ENCODE results near the gene GPHA2.

Gene GPHA2

DNA sequence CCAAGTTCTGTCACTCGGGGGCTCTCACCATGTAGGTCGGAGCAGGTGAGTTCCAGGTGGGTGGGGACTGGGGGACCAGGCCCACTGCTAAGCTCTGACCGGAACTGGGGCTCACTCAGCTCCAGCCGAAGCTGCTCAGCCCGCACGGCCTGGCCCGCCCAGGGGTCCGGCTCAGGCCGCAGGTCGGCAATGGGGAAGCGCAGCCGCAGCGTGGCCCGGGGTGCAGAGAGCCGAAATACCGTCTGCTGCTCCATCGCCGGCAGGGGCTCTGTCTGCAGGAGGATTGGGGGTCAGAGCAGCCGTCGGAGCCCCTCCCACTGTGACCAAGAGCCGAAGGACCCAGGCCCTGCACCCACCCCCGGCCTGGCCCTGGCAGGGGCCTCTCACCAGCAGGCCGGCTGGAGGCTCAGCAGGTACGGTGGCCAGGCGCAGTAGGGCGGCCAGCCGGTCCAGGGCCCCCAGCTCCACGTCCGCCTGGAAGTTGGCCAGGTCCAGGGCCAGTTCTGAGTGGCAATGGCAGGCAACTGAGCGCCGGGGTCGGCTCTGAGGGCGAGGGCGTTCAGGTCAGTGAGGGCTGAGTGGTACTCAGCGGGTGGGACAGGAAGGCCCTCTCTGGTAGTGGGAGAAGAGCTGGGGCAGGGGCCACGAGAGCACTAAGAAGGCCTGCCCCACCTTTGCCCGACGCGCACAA lies 25.9 kb downstream of the GPHA2 start:
- DNase-seq, result no peak

DNA sequence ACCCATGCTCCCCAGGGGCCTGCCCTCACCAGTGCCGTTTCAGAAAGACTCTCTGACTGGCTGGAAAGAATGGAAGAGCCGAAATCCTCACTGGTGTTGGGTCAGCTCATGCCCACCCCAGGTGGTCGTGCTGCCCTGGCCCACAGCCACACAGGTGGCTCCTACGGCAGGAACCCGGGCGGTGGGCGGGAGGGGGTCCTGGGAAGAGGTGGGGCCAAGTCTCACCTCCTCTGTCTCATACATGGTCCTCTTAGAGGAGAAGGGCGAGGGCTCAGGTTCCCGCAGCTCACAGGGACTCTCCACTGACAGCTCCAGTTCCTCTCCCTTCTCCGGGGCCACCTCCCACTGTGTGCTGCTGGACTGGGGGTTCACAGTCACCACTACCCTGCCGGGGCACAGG lies 26.9 kb downstream of the GPHA2 start:
- no peak for DNase-seq

DNA sequence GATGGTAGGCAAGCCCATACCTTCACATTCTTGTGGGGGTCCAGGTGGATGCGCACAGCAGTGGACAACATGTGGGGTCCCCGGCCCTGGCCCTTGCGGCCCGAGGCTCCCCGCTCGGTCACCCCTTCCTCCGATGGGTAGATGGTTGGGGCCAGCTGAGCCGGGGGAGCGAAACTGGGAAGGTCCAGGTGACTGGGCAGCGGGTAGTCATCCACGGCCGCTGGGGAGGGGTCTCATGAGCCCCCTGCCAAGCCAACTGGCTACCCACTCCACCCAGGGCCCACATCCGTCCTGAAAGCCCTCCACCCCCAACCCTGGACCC lies 29.4 kb downstream of the GPHA2 start:
- no peak for DNase-seq

DNA sequence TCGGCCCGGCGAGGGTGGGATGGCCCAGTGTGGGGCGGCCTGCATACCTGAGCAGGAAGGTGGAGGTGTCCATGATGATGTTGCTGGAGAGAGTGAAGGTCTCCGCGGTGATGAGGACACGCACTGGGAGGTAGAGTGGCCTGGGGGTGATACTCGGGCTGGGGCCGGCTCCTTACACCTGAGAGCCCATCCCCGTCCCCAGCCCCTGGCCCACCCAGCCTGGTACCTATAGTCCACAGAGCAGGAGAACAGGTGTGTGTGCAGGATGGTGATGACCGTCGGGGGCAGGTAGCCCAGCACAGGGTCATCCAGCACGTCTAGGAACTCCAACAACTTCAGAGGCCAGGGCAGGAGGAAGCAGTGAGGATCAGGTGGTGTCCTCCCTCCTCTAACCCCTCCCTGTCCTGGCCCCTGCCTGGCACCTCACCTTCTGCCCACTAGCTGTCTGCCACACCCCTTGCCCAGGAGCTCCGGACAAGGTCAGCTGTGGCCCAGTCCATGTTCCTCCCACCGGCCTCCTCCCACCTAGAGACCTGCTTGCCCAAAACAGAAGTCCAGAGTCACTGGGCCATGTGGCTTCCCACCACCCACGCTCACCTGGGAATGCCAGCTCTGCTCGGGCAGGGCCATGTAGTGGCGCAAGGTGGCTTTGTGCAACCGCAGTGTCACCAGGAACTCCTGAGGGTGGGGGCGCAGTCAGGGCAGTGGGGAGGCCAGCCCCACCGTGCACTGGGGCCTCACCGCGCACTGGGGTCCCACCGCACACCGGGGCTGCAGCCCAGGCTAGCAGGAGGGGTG lies 30.0 kb downstream of the GPHA2 start:
- DNase-seq, result no peak

DNA sequence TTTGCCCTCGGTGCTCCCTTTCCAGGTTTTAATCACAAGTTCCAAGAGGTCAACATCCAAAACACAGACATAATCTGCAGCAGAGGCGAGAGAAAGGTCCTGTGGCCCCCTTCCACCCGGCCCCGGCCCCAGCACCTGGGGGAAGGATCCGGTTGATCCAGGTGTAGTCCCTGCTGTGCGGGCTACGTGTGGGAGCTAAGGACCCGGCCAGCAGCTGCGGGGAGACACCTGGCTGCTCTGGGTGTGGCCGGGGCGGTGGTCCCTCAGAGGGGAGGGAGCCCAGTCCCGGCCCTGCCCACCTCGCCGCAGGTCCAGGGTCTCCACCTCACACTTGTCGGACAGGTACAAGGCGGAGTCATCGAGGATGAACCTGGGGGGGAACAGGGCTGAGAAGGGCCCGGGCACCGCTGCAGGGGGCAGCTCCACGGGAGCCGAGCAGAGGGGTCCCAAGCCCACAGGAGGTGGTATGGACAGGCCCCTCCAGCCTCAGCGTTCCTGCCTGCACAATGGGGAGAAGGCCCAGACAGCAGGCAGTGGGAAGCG lies 32.3 kb downstream of the GPHA2 start:
- no peak for DNase-seq

DNA sequence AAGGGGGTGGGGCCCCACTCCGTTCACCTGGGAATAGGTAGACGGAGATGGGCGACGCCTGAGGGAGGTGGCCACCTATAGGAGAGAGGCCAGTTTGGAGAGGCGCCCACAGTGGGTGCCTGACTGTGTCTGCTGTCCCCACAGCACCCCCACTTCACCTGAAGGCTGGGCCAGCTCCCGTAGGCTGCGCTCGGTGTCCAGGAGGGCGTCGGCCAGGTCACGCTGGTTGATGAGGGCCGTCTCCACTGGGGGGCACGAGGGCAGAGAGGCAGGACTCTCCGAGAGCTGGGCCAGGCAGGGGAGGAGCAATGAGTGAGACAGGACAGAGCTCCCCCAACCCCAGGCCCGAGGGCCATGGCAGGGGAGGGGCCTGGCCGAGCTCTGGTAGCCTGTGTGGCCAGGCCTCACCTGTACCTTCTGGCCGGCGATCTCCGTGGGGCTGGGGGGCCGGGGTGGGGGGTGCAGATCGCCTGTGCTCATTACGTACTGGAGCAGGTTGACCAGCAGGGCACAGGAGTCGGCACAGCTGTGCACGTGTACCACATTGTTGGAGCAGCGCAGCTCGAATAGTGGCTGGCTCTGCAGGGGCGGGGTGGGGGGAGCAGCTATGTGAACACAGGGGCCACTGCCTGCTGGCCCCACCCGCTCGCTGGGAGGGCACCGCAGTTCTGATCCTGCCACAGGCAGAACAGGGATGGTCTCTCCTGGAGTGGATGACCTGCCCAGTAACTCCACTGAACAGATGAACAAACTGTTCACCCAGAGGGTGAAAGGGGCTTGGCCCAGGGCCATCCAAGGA lies 33.4 kb downstream of the GPHA2 start:
- no peak for DNase-seq

DNA sequence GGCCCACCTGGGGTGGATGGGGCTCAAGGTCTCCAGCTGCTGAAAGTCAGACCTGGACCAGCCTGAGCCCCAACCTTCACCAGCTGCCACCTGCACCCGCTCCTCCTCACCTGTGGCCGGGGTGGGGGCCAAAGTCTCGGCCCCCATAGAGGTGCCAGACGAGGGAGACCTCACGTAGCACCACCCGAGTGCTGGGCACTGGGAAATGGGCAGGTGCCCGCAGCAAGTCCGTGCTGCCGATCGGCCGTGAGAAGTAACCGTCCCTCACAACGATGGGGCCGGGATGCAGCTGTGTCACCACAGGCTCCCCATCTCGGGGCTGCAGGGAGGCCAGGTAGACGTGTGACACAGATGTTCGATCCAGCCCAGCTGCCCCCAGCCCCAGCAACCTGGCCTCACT lies 34.9 kb downstream of the GPHA2 start:
- no peak for DNase-seq

DNA sequence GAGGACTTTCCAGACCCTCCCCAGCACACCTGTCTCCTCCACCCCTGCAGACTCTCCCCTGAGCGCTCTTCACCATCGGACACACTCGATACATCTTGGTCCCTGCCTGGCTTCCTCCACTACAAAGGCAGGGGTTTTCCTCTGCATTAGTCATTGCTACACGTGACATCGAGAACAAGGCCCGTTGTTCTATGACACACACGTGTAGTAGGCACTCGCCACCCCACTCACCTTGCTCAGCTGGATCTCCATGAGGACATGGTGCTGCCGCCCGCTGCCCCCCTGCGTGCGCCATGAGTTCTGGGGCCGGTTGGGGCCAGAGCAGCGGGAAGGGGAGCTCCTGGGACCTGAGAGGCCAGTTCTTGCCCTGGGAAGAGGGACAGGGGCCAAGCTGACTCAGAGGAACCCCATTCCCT lies 35.4 kb downstream of the GPHA2 start:
- DNase-seq, result no peak

DNA sequence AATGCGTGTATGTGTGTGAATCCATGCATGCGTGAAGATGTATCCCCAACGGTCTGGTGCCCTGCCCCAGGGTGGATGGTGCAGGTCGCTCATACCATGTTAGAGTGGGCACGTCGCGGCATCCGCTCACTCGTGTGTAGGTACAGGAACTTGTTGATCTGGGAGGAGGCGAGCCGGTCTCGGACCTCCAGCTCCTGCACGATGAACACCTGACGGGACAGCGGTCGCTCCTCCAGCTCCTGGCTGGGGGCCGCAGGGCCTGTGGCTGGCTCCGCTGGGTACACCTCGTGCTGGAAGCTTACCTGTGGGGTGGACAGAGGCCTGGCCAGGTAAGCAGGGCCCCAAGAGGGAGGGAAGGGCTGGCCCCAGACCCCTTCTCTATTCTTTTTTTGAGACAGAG lies 37.2 kb downstream of the GPHA2 start:
- no peak for DNase-seq

DNA sequence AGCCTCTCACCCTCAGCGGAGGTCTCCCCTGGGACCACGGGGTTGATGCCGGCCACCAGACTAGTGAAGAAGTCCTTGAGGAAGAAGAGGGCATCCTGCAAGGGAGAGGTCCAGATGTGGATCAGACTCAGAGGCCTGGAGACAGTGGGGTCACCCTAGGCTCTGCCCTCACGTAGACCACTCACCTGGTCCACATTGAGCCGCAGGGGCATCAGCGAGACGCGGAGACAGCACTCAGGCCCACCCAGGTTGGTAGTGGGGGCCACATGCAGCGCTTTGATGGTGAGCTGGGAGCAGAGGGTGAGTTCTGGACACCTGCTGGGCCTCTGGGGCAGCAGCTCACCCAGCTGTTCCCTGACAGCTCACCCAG lies 37.6 kb downstream of the GPHA2 start:
- DNase-seq, result no peak

DNA sequence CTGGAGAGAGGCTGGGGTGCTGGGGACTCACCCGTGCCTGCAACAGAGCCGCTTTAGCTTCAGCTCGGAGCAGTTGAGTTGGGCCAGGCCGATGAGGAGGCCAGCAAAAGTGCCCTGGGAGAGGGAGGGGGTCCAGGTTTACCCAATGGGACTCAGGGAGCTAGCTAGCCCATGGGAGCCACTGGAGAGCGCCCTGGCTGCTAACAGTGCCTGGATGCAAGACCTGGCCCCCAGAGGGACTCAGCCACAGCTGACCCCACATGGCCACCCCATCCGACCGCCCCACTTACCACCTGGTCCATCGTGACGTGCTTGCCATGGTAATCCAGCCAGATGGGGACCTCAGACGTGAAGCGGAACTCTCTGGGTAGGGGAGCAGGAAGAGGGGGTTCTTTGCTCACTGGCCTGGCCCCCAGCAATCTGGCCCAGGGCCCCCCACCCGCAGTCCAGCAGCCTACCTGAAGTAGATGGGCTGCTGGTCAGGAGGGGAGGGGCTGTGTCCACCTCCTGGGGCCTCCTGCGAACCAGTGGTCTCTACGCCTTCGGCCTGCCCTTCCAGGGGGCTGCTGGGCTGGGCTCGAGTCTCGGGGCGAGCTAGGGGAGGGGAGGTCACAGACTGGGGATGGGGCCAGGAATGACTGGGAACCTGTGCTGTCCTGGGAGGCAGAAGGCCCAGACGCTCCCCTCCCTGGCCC lies 38.2 kb downstream of the GPHA2 start:
- DNase-seq, result no peak

DNA sequence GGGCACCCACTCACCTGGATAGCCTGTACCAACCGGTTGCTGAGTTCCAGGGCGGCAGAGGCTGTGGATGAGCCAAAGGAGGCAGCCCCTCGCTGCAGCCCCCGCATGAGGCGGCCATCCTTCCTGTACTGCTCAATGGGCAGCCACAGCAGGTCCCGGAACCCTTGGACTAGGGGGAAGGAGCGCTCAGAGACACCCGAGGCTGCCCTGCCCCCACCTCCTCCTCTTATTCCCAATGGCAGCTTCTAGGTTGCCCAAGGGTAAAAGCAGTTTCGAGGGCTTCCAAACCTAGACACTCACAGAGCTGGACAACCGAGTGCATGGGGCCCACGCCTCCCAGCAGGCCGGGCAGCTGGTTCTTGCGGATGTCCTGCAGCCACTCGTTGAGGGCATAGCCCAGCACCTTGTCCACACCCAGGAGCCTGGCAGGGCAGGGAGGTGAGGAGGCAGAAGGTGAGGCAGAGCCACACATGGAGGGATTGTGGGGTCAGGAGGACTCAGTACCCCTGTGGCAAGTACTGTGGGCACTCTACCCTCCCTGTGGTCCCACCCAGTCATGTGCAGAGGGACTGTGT lies 39.2 kb downstream of the GPHA2 start:
- no peak for DNase-seq

DNA sequence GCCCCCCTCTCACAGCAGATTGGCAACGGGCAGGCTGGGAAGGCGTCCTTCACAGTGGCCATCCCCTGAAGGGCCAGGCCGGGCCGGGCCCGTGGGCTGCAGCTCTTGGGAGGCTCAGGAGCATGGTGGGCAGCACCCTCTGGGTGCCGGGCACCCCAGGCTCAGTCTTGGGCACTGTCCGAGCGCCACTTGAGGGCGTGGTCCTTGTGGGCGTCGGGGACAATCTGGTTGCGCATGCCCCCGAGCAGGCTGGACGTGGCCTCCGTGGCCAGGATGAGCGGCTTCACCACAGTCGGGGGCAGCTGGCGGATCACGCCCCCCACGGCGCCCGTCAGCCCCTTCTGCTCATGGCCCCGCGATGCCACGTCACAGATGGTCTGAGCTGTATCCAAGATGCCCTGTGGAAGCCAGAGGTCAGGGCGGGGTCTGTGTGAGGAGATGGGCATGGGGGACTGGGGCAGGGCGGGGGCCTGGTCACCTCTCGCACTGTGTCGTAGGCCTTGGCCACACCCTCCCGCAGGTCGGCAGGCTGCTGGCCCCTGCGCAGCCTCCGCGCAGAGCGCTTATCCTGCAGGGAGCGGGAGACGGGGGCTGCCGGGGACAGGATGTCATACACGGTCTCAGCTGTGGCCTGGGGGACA lies 40.8 kb downstream of the GPHA2 start:
- no peak for DNase-seq

DNA sequence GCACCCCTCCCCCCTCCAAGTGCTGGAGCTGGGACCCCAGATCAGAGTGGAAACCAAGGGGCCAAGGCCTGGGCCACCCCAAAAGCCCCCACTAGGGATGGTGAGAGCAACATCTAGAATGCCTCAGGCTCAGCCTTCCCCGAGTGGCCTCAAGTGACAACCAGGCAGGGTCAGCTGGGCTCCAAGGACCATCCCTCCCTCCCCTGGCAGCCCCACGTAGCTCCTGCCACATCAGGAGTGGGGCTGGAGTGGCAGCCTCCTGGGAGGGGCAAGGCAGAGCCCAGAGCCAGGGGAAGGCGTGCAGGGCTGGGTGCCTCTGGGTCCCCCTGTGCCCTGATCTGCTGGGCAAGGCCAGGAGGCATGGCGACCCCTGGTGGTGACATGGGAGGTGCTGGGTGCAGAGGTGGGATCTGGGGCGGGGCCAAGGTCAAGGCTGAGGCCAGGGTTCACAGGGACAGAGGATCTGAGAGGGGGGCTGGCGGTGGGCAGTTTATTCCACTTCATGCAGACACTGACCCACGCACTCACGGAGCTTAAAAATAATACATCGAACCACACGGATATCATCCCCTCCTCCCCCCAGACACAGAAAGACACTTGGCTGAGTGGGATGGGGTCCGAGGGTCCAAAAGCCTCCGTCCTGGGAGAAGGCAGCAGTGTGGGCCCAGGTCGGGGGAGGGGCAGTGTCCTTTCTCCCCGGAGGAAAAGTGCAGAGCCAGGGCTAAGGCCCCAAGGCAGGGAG lies 41.5 kb downstream of the GPHA2 start:
- peak in 10 of 14 donors; percentile 28 to 75 (median 42) for DNase-seq

DNA sequence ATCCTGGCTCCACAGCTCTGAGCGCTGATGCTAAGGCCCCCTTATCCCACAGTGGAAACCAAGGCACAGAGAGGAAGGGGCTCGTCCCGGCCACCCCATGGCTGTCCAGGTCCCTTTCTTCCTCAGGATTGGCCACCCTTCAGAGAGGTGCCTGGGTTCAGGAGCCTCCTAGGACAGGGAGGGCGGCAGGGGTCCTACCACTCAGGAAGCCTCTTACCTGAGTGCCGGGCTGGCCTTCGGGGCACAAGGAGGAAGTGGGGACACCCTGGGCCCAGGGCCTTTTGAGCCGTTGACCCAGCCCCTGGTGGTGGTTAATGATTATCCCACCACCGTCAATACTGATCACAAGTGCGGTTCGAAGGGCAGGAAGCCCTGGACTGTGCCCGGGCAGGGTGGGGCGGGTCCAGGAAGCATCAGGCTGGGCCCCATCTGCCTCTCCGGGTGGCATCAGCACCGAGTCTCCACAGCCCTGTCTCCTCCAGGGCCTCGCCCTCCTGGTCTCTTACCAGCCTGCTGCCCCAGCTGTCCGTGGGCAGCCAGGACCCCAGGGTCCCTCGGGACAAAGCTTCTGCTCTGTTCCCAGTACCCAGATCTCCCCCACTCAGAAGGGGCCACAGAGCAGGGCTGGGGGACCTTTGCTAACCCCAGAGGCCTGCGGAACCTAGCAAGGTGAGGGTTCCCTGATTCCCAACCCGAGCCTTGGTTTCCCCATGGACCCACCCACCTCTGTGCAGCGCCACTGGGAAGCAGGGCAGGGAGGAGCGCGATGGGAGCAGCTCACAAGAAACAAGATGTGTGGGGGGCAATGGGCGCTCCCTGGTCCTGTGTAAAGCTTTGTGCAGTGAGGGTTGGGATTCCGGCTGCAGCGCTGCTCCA lies 42.3 kb downstream of the GPHA2 start:
- no peak for DNase-seq

DNA sequence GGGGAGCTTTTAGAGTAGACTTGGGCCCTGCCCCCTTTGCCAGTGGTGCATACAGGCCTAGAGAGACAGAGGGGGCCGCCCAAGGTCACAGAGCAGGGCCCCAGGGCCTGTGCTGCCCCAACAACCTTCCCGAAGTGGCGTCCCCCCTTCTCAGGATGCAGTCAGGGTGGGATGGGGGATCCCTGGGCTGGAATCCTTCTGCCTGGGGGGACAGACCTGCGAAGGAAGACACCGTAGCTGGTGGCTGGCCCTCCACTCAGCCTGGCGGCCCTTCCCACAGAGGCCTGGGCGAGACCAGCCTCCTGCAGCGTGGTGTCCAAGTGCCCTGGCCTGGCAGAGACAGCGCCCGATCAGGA lies 42.9 kb downstream of the GPHA2 start:
- DNase-seq, result no peak

DNA sequence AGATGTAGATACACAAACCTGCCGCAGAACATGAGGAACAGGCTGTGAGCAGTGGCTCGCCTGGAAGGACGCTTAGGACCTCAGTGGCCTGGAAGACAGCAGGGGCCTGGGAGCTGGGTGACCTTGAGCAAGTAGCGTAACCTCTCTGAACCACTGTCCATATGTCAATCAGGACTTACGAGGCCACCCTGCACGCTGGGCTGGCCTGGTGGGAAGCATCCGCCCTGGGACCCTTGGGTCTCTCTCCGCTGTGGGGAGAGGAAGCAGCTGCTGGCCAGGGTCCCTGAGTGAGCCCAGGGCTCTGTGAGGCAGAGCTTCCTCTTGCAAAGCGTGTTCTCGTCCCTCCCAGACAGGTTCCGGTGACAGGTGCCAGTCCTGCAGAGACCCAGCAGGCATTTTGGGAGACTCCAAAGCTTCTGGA lies 43.3 kb downstream of the GPHA2 start:
- DNase-seq, result peak in 1 of 14 donors; percentile 28

DNA sequence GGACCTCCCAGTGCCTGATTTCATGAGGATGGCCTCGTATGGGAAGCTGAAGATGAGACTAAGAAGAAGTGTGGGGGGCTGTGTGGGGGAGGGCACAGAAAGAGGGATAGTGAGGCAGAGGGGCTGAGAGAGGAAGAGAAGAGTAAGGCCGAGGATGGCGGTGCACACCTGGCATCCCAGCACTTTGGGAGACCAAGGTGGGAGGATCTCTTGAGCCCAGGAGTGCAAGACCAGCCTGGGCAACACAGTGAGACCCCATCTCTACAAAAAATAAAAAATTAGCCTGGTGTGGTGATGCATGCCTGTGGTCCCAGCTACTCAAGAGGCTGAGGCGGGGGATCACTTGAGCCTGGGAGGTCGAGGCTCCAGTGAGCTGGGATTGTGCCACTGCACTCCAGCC lies 43.8 kb downstream of the GPHA2 start:
- no peak for DNase-seq

DNA sequence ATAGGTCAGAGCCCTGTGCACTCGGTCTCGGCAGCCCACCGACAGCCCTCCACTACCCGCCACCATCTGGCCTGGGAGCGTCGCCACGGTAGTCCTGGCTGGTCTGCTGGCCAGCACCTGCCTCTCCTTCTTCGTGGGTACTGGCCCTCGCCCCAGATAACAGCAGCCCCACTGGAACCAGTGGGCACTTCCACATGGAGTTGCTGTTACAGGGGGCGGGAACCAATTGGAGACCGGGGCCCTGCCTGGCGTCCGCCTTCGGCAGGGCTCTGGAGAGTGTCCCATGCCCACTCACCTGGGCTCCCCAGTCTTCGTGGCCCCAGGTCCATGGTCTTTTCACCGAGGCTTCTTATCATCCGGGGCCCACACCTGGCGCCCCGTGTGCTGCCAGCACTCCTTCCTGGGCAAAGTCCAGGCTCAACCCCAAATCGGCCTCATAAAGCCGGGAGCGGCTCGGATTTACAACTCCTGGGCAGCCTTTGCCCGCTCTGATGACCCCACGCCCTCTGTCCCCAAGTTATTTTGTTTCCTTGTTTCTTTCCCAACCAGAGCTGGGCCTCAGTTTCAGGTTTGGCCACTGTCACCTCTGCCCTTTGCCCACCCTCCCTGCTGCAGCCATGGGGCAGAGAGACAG lies 44.4 kb downstream of the GPHA2 start:
- DNase-seq, result no peak

DNA sequence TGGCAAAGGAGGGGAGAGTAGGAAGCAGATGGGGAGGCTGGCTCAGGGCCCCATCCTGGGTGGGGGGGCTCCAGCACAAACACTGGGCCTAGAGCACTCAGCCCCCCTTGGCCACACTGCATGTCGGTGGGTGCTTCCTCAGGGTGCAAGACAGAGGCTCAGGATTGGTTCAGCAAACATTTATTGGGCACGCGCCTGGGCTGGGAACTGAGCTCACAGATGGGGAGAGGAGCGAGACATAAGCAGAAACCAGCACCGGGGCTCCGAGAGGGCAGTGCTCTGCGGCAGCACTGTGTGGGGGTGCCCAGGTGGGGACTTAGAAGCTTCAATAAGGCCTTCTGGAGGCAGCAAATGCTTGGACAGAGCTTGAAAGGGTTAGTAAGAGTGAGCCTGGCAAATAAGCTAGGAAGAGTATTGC lies 45.2 kb downstream of the GPHA2 start:
- DNase-seq, result peak in 1 of 14 donors; percentile 63
